Neuronal stem cell (in vitro differentiated cells): ENCODE data around the gene ZNF81.

Experiments used
- DNase-seq: peaks from one replicate; pipeline ENCODE4 v3.0.0-alpha.2; 2013; ENCODE audit warnings: low spot score
- H2AFZ ChIP-seq: one replicate; pipeline ENCODE4 v1.6.1; 2013; ENCODE audit warnings: mild to moderate bottlenecking, low read length, inconsistent platforms
- H2AK5ac ChIP-seq: 2 replicates; pipeline ENCODE4 v1.6.1; 2013; ENCODE audit warnings: low read depth, mild to moderate bottlenecking, inconsistent platforms, low read length, moderate library complexity, mixed read lengths
- H2BK120ac ChIP-seq: 2 replicates; pipeline ENCODE4 v1.6.1; 2013; ENCODE audit warnings: low read depth, mild to moderate bottlenecking, inconsistent platforms, low read length, moderate library complexity, mixed read lengths
- H2BK12ac ChIP-seq: one replicate; pipeline ENCODE4 v1.6.1; 2013; ENCODE audit warnings: low read length, inconsistent platforms
- H2BK15ac ChIP-seq: 2 replicates; pipeline ENCODE4 v1.6.1; 2013; ENCODE audit warnings: mild to moderate bottlenecking, low read length, inconsistent platforms, mixed read lengths
- H2BK5ac ChIP-seq: one replicate; pipeline ENCODE4 v1.6.1; 2013; ENCODE audit warnings: inconsistent platforms, mild to moderate bottlenecking, low read length, moderate library complexity
- H3K14ac ChIP-seq: one replicate; pipeline ENCODE4 v1.6.1; 2013; ENCODE audit warnings: low read length, inconsistent platforms
- H3K18ac ChIP-seq: 2 replicates; pipeline ENCODE4 v1.6.1; 2013; ENCODE audit warnings: low read length, inconsistent platforms
- H3K23ac ChIP-seq: 2 replicates; pipeline ENCODE4 v1.6.1; 2013; ENCODE audit warnings: low read depth, mild to moderate bottlenecking, mixed read lengths, low read length, inconsistent platforms; ENCODE audit not compliant: poor library complexity
- H3K27ac ChIP-seq: replicated peaks from 3 replicates; pipeline ENCODE4 v1.5.1; 2013; ENCODE audit warnings: low read length, inconsistent platforms
- H3K27me3 ChIP-seq, 3 experiments: 2 replicates each; pipeline ENCODE4 v1.6.1; 2013; ENCODE audit warnings: low read length in 3 of 3, mild to moderate bottlenecking in 2 of 3, inconsistent platforms in 1 of 3, low read depth in 1 of 3, mixed read lengths in 1 of 3, moderate library complexity in 1 of 3; ENCODE audit not compliant: control insufficient read depth in 3 of 3, insufficient read depth in 3 of 3
- H3K36me3 ChIP-seq, 2 donors: replicated peaks in 1 of 2; 2 replicates each; pipeline ENCODE4 v1.6.1; 2013; ENCODE audit warnings: low read length in 2 of 2; ENCODE audit not compliant: control insufficient read depth in 2 of 2, insufficient read depth in 2 of 2
- H3K4ac ChIP-seq: 2 replicates; pipeline ENCODE4 v1.6.1; 2013; ENCODE audit warnings: inconsistent platforms, mild to moderate bottlenecking, low read length, moderate library complexity
- H3K4me1 ChIP-seq, 2 donors: 1 replicate in 1 of 2; 2 replicates in 1 of 2; pipeline ENCODE4 v1.6.1; 2013; ENCODE audit warnings: low read length in 2 of 2, low read depth in 1 of 2; ENCODE audit not compliant: control insufficient read depth in 2 of 2, insufficient read depth in 1 of 2
- H3K4me2 ChIP-seq: one replicate; pipeline ENCODE4 v1.6.1; 2013; ENCODE audit warnings: mild to moderate bottlenecking, low read length, inconsistent platforms; ENCODE audit not compliant: insufficient read depth, poor library complexity, severe bottlenecking
- H3K4me3 ChIP-seq, 2 donors: 2 replicates each; pipeline ENCODE4 v1.5.1; 2013; ENCODE audit warnings: low read length in 2 of 2, mild to moderate bottlenecking in 2 of 2, inconsistent platforms in 1 of 2, moderate library complexity in 1 of 2
- H3K79me1 ChIP-seq: one replicate; pipeline ENCODE4 v1.6.1; 2013; ENCODE audit warnings: low read depth, mild to moderate bottlenecking, inconsistent platforms, low read length, moderate library complexity
- H3K9ac ChIP-seq: one replicate; pipeline ENCODE4 v1.6.1; 2013; ENCODE audit warnings: mild to moderate bottlenecking, low read depth, low read length, inconsistent platforms; ENCODE audit not compliant: poor library complexity
- H3K9me3 ChIP-seq, 2 donors: replicated peaks in 1 of 2; 2 replicates each; pipeline versions ENCODE3 to v1.6.1; 2013; ENCODE audit warnings: low read length in 2 of 2, mild to moderate bottlenecking in 2 of 2, inconsistent platforms in 1 of 2, low read depth in 1 of 2, mixed read lengths in 1 of 2, moderate library complexity in 1 of 2; ENCODE audit not compliant: control insufficient read depth in 2 of 2, insufficient read depth in 1 of 2
- H4K8ac ChIP-seq: one replicate; pipeline ENCODE4 v1.6.1; 2013; ENCODE audit warnings: low read depth, mild to moderate bottlenecking, inconsistent platforms, low read length, moderate library complexity
- H4K91ac ChIP-seq: one replicate; pipeline ENCODE4 v1.6.1; 2013; ENCODE audit warnings: low read length, low read depth, mild to moderate bottlenecking, inconsistent platforms; ENCODE audit not compliant: poor library complexity
- WGBS, 2 donors: extraction: QIAGEN DNeasy Blood & Tissue Kit; methylation state at CpG; one replicate each; pipeline ENCODE4 v1.1.7; 2013; ENCODE audit warnings: missing lambda C conversion rate in 2 of 2, mixed read lengths in 1 of 2; ENCODE audit not compliant: insufficient read length in 2 of 2, insufficient replicate concordance in 1 of 2; ENCODE audit errors: extremely low coverage in 2 of 2; 5-methylcytosine and 5-hydroxymethylcytosine counted together

Gene ZNF81

GRCh38 chrX:47873123-47873522 lies 36.4 kb downstream of the ZNF81 start:
- Histone ChIP-seq H3K9me3 (no peaks in the 10 kb centered on the region), H2AK5ac (no peak overlapping the region), H2AFZ (no peak overlapping the region), H3K4ac (no peak overlapping the region), H4K8ac (no peak overlapping the region), H3K9ac (no peak overlapping the region), H2BK5ac (no peak overlapping the region), H2BK12ac (no peak overlapping the region), H3K4me1 (no peaks in the 10 kb centered on the region), H3K79me1 (peaks cover 1% of the 10 kb centered on the region), H4K91ac (no peak overlapping the region), H3K23ac (no peak overlapping the region), H3K27me3 (no peaks in the 10 kb centered on the region), H2BK120ac (no peak overlapping the region), H3K18ac (no peak overlapping the region), H3K36me3 (no peaks in the 10 kb centered on the region), H3K27ac (no peak overlapping the region), H3K14ac (no peak overlapping the region), H3K4me3 (no peak overlapping the region), H3K4me2 (no peak overlapping the region), H2BK15ac (no peak overlapping the region)
- no peak for DNase-seq
- no CpG with 5 or more reads among the region's 3 CpGs for WGBS, 2 donors

- Histone ChIP-seq H2AK5ac (no peak overlapping the region), H3K14ac (no peak overlapping the region), H3K27ac (no peak overlapping the region), H2BK5ac (no peak overlapping the region), H3K36me3 (peaks cover 0 to 5% of the 10 kb centered on the region in 2 donors), H3K4me1 (no peaks in the 10 kb centered on the region), H3K4me3 (no peak overlapping the region), H2BK15ac (no peak overlapping the region), H3K23ac (no peak overlapping the region), H3K9me3 (no peaks in the 10 kb centered on the region), H3K4ac (no peak overlapping the region), H3K4me2 (no peak overlapping the region), H3K9ac (no peak overlapping the region), H2AFZ (no peak overlapping the region), H2BK12ac (no peak overlapping the region), H3K27me3 (no peaks in the 10 kb centered on the region), H4K8ac (no peak overlapping the region), H4K91ac (no peak overlapping the region), H2BK120ac (no peak overlapping the region), H3K18ac (no peak overlapping the region), H3K79me1 (no peaks in the 10 kb centered on the region)
- WGBS, 2 donors, result no CpG with 5 or more reads among the region's 6 CpGs
- DNase-seq, result no peak
Measured at GRCh38 chrX:47877327-47877726, 40.6 kb downstream of the ZNF81 start.

- WGBS, 2 donors, result no CpG with 5 or more reads among the region's 3 CpGs
- Histone ChIP-seq H4K8ac (no peak overlapping the region), H2BK5ac (no peak overlapping the region), H3K9ac (no peak overlapping the region), H2BK15ac (no peak overlapping the region), H3K79me1 (no peaks in the 10 kb centered on the region), H3K4me2 (no peak overlapping the region), H3K4ac (no peak overlapping the region), H3K18ac (no peak overlapping the region), H2BK12ac (no peak overlapping the region), H3K23ac (no peak overlapping the region), H3K9me3 (no peaks in the 10 kb centered on the region), H3K14ac (no peak overlapping the region), H2AK5ac (no peak overlapping the region), H3K27ac (no peak overlapping the region), H2AFZ (no peak overlapping the region), H2BK120ac (no peak overlapping the region), H3K4me3 (no peak overlapping the region), H3K4me1 (no peaks in the 10 kb centered on the region), H3K36me3 (peaks cover 0 to 5% of the 10 kb centered on the region in 2 donors), H3K27me3 (no peaks in the 10 kb centered on the region), H4K91ac (no peak overlapping the region)
- DNase-seq, result no peak
Measured at GRCh38 chrX:47878198-47878597, 41.5 kb downstream of the ZNF81 start.

- no peak overlapping the region for H3K4ac ChIP-seq
- H4K8ac ChIP-seq, result no peak overlapping the region
- H3K79me1 ChIP-seq, result no peaks in the 10 kb centered on the region
- H3K9me3 ChIP-seq, result no peaks in the 10 kb centered on the region
- H2BK5ac ChIP-seq, result no peak overlapping the region
- H2BK120ac ChIP-seq, result no peak overlapping the region
- H3K36me3 ChIP-seq, result peaks cover 0 to 5% of the 10 kb centered on the region in 2 donors
- H3K4me2 ChIP-seq, result no peak overlapping the region
- H3K9ac ChIP-seq, result no peak overlapping the region
- no peak overlapping the region for H3K27ac ChIP-seq
- no peak overlapping the region for H4K91ac ChIP-seq
- WGBS, 2 donors, result no CpG with 5 or more reads among the region's 2 CpGs
- no peak overlapping the region for H2AK5ac ChIP-seq
- no peak overlapping the region for H3K4me3 ChIP-seq
- no peaks in the 10 kb centered on the region for H3K4me1 ChIP-seq
- no peaks in the 10 kb centered on the region for H3K27me3 ChIP-seq
- no peak overlapping the region for H3K18ac ChIP-seq
- H3K14ac ChIP-seq, result no peak overlapping the region
- no peak overlapping the region for H3K23ac ChIP-seq
- no peak overlapping the region for H2BK15ac ChIP-seq
- no peak overlapping the region for H2AFZ ChIP-seq
- DNase-seq, result no peak
- no peak overlapping the region for H2BK12ac ChIP-seq
Measured at GRCh38 chrX:47879463-47879862, 42.8 kb downstream of the ZNF81 start.
